ENCODE measurements around the gene LOXHD1.
A peak's percentile ranks its signal among the peaks of the same experiment; 100 is the strongest.

The LOXHD1 gene

DNA sequence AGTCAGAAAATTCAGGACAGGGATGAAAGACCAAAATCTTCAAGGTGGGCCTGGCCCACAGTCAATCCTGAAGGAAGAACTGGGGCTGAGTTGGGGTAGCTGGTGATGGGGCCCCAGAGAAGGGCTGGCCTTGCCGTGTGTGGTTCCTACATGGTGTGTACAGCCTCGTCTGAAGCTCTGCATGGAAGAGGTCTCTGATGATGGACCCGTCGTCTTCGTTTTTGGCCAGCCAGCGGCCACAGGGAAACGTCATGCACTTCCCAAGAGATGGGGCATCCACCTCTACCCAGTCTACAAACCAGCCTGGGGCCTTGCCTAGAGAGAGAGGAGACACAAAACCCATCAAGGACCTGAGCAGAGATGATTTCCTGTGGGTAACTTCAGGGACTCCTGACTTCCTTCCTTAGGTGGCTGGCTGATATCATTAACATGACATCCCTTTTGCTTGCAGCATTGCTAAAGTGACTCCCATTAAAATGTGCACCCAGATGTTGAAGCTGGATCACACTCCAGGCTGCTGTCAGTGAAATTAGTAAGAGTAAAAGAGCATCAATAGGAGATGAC is 115.3 kb downstream of the LOXHD1 start:
- no peak for DNase-seq (ENCODE audit: low read depth)

DNA sequence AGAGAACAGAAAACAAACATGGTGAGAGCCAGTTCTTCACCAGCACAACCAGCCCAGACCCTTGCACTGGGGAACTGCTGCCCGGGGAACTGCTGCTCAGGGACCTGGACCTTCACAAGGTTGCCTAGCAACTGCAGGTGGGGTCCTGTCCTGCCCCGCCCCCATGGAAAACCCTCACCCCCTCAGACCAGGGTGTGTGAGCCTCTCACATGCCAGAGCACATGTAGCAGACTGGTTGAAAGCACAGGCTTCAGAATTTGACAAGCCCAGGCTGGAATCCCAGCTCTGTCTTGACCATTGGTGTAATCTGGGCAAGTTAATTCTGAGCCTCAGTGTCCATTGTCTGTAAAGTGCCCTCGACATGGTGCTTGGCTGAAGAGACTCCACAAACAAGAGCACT is 118.6 kb downstream of the LOXHD1 start:
- no peak for DNase-seq (ENCODE audit: low read depth)

DNA sequence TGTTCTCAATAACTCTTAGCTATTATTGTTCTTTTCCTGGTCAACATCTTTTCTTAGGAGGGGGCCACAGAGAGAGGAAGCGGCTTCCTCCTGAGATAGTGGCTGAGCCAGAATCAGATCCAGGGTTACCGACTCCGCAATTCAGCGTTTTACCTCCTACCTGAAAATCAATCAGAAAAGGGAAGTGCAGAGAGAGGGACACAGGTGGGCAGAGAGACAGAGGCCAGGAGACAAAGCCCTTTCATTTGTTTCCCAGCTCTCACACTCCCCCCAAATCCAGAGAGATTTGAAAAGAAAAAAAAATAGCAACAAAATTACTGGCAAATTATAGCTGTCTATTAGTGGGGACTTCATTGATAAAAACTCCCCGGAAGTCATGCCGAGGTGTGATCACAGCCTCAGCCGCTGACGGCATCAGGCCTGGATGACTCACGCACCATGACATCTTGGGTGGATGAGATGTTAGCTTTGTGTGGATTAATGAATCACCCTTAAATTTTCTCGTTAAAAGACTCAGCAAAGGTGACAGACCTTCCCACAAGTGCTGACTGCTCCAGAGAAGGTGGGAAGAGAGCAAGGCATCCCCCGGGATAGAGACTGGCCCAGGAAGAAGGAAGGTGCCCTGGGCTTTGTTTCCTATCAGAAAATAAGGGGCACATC is 120.7 kb downstream of the LOXHD1 start:
- no peak for DNase-seq (ENCODE audit: low read depth)

GRCh38 chr18:46531482-46531881 is 125.5 kb downstream of the LOXHD1 start:
- no peak for DNase-seq (ENCODE audit: low read depth)

DNA sequence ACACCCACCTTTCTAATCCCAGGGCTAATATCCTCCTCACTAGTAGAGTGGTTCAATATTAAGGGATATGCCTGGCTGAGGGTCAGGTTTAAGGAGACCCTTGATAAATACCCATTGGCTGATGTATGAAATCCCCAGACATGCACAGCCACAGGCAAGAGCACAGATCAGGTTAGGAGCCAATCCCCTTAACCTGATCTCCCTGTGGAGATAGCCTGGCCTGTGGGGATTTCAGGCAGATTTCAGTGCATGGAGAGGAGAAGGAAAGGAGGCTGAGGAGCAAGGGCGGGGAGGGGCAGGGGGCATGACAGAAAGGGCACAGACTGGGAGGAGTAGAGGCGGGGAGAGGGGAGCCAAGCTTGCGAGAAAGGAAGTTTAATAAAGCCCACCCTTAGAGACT is 129.0 kb downstream of the LOXHD1 start:
- DNase-seq (ENCODE audit: low read depth), result no peak

GRCh38 chr18:46519870-46520269 is 137.2 kb downstream of the LOXHD1 start:
- no peak for DNase-seq (ENCODE audit: low read depth)

GRCh38 chr18:46518438-46518837 is 138.6 kb downstream of the LOXHD1 start:
- no peak for DNase-seq (ENCODE audit: low read depth)

GRCh38 chr18:46516555-46516954 is 140.5 kb downstream of the LOXHD1 start:
- DNase-seq (ENCODE audit: low read depth), result no peak

DNA sequence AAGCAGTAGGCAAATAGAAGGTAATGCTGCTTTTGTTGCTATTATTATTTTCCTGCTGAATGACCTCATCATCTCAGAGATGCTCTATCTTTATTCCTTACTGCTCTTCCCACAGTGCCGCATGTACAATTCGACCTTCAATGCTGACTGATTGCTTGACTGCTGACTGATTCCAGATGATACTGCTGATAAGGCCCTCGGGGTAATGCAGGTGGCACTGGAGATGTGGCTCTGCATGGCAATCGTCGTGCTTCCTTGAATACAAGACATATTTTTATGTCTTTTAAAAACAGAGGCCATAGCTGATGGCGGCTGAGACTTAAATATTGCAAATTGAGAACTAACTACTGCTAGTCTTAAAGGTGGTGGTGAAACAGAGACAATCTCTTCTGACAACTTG is 146.6 kb downstream of the LOXHD1 start:
- DNase-seq (ENCODE audit: low read depth), result no peak

DNA sequence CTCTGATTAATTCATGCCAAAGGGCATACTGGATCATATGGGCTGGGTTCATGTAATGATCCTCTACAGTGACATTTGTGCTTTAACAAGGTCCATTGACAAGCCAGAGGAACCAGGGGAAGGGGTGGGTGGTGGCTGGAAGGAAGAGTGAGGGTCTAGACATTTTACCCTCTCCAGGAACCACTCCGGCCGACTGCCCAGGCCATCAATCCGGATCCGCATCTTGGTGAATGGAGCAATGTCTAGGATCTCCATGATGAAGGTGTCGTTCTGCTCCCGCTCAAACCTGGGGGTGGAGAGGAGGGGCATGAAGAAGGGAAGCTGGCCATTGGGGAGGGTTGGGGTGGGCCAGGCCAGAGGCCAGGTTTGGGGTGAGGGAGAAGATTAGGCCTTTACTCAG is 147.5 kb downstream of the LOXHD1 start:
- DNase-seq (ENCODE audit: low read depth), result no peak

DNA sequence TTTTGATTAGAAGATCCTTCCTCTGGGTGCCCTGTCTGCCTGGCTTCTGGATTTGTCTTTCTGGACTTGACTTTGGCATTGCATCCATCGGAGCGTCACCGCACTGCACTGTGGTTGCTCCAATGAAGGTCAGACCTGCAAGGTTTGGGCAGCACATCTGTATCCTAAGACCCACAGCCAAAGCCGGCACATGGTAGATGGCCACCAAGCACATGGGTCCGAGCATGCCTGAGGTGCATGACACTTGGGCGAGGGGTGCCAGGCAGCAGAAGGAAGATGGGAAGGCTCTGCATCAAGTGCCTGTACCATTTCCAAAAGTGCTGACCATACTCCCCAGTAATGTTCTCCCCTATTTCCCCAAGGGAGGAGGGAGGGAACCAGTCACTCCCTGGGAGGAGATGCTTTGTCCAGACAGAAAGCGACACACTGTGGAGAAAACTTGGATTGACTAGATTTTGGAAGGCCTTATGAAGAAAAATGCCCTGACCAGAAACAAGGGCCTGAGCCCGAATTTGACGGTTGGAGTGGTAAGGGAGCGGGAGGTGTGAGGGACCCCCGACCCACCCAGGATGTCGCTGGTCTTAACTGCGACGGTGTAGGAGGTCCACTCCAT is 149.9 kb downstream of the LOXHD1 start:
- no peak for DNase-seq (ENCODE audit: low read depth)

- no peak for DNase-seq (ENCODE audit: low read depth)
Measured at GRCh38 chr18:46502444-46502843, 154.6 kb downstream of the LOXHD1 start.

DNA sequence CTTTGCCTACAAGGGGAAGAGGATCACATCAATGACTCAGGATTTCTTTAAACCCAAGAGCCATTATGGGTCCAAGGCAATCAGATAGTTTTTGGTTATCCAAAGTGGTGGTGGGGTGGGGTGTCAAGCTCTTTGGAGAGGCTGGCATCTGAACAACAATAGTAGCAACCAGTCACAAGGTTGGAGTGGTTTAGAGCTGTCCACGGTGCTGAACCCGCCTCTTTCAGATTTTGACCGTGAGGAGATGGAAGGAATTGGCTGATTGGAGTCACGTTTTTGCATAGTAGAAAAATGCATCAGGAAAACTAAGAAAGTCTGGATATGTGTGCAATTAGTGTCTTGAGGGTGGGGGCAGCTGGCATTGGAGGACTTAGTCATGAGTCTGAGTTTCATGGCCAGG is 159.9 kb downstream of the LOXHD1 start:
- DNase-seq (ENCODE audit: low read depth), result no peak

DNA sequence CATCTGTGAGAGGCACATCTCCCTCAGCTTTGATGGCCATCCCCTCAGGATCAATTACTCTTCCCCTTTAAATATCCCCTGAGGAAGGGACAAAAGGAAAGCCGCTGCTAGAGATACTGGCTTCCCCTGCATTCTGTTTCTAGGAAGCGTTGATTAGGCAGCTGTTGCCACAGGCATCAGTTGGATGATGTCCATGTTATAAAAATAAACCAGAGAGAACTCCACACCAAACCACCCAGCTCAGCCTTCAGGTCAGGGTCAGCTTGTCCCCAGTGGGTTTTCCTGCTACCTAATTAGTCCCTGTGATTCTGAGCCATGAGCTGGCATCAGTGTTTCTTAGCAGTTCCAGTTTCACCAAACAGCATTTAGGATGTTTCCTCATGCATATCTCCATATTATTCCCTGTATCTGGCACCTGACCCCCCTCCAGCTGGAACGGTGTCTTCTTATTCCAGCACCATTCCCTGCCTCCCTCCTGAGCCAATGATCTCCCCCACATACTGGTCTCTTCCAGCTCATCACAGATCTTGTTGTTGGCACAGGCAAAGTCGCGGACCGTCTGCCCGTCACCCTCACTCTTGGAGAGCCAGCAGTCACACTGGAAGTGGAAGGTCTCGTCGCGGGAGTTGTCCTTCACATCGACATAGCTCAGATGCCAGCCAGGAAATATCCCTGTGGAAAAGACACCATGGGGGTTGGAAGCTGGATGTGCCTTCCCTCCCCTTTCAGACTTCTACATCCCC is 168.4 kb downstream of the LOXHD1 start:
- no peak for DNase-seq (ENCODE audit: low read depth)

DNA sequence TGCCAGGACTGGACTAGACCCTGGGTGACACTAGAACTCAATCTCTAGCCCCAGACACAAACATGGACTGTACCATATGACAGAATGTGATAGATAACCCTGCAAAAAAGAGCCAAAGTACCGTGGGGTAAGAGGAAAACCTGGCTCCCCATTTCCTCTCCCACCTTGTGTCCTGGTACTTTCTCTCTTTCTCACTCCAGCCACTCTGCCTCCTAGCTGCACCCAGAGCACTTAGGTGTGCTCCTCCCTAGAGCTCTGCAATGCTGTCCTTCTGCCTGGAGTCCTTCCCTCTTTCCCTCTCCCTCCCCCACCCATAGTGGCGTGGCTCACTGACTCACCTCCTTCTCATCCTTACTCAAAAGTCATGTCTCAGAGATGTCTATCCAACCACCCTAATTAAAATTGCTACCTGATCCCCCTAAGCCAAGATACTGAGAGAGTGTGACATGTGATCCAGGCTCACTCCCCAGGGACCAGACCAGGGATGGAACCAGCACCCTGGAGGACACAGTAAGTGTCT is 171.3 kb downstream of the LOXHD1 start:
- DNase-seq (ENCODE audit: low read depth), result no peak

DNA sequence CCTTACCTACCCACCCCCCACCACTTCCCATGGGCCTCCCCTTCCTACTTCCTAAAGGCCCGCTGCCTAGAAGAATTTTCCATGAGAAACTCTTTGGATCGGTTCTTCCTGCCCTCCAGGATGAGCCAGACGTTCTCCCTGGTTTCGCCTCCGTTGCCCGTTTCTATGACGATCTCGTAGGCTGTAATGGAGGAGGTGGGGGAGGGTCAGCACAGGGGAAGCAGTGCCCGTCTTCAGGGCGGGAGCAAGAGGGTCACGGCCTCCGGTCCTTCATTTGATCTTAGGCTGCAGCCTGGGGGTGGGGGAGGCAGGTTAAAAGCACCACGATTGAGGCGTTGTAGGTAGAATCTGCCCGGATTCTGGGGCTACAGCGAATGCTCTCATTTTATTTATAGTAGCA is 172.0 kb downstream of the LOXHD1 start:
- no peak for DNase-seq (ENCODE audit: low read depth)

GRCh38 chr18:46482831-46483230 is 174.2 kb downstream of the LOXHD1 start:
- no peak for DNase-seq (ENCODE audit: low read depth)

DNA sequence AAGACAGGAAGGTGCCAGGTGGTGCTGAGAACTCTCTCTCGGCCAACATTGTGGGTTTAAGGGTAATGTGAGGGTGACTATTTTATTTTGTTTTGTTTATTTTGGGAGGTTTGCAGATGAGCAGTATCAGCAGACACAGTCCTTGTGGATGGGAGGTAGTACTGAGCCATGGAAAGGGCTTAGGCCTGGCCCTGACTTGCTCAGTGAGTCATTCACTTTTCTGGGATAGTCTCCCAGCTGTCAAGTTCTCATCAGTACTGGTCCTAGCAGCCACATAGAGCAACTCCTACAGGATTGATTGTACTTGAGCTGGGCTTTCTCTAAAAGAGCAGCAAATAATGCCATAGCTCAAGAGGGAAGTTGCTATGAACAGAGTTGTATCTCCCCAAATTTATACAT is 175.2 kb downstream of the LOXHD1 start:
- no peak for DNase-seq (ENCODE audit: low read depth)

DNA sequence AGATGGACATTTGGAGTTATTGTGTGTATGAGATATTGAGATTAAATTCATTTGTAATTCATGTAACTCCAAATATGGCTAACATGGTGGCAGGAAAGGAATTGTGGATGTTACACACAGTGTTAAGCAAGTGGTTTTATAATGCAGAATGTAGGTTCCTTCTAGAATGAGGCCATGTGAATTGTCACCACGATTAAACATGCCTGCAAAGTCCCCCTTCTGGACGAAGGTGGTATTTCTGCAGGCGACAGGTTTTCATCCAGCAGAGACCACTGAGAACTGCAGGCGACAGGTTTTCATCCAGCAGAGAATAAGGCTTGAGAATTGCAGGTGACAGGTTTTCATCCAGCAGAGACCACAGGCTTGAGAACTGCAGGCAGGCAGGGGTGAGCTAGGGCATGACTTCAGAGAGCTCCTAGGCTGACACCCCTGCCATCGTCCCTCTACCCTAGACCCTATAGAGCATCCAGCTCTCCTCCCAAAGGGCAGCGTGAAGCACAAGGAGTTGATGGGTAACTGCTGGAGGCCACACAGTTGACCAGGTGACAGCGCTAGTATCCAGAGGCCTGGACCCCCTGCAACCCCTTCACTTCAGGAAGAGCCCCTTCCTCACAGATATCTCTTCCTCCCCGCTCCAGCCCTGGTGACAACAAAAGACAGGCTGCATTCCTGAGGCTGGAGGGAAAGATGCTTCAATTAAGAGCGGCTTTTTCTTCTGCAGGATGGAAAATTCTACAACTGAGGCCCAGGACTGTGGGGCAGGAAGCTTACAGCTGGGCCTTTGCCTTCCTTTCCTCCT is 175.8 kb downstream of the LOXHD1 start:
- peak; percentile 27 for DNase-seq (ENCODE audit: low read depth)

GRCh38 chr18:46480226-46480625 is 176.8 kb downstream of the LOXHD1 start:
- no peak for DNase-seq (ENCODE audit: low read depth)

DNA sequence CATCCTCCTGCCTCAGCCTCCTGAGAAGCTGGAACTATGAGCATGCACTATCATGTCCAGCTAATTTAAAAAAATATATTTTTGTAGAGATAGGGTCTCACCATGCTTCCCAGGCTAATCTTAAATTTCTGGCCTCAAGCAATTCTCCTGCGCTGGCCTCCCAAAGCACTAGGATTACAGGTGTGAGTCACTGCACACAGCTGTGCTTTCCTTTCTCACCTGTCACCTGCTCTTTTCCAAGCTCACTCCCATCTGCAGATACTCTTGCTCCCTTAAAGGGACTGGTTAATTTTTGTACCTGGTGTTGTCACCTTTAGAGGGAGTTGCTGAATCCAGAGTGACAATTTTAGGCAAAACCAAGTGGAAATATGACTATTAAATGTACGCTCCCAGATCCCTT is 178.2 kb downstream of the LOXHD1 start:
- no peak for DNase-seq (ENCODE audit: low read depth)

GRCh38 chr18:46477425-46478011 is 179.5 kb downstream of the LOXHD1 start:
- DNase-seq (ENCODE audit: low read depth), result no peak

Data from stimulated activated CD8-positive, alpha-beta memory T cell treated with anti-CD3 and anti-CD28 coated beads, Interleukin-12 subunit alpha, Interleukin-12 subunit beta, amount 100 ng/mL, for 1 hour (primary cell).